Right lobe of liver (tissue), 6 donors: ENCODE results near the gene TRPT1. TPM values are rescaled to one million over a fixed set of nuclear protein-coding genes. Genes with fewer than 3 reads are reported as not detected.

ENCODE experiments used
- ATAC-seq, 4 donors: fragments of 200-7000 bp; cut with Tn5 transposase; one replicate each; pipeline ENCODE4 v1.9.1; 2020; ENCODE audit warnings: mild to moderate bottlenecking in 4 of 4, moderate library complexity in 4 of 4
- DNase-seq, 3 donors: peaks; one replicate each; pipeline ENCODE4 v3.0.0-alpha.2; 2020
- H3K27ac ChIP-seq, 3 donors: fragments of 200-600 bp; one replicate each; pipeline ENCODE4 v1.8.0; 2022
- H3K27me3 ChIP-seq, 2 donors: fragments of 200-600 bp; one replicate each; pipeline ENCODE4 v1.8.0; 2022
- H3K36me3 ChIP-seq, 4 donors: fragments of 200-600 bp; sonication (generic) in 1 of 4; one replicate each; pipeline versions ENCODE4 v1.5.1 to v1.8.0; 2017 to 2022; ENCODE audit warnings: control low read depth in 1 of 4
- H3K4me1 ChIP-seq, 4 donors: fragments of 200-600 bp; sonication (generic) in 1 of 4; one replicate each; pipeline versions ENCODE4 v1.5.1 to v1.8.0; 2017 to 2022; ENCODE audit warnings: control low read depth in 1 of 4
- H3K4me3 ChIP-seq, 3 donors: fragments of 200-600 bp; one replicate each; pipeline ENCODE4 v1.8.0; 2022
- H3K9me3 ChIP-seq, 4 donors: fragments of 200-600 bp; sonication (generic) in 1 of 4; one replicate each; pipeline versions ENCODE4 v1.5.1 to v1.8.0; 2017 to 2022; ENCODE audit warnings: control low read depth in 1 of 4
- CTCF ChIP-seq, 4 donors: fragments of 200-600 bp in 3 of 4; fragments of 450-650 bp in 1 of 4; IDR thresholded peaks; one replicate each; pipeline versions ENCODE4 v1.5.1 to v1.8.0; 2016 to 2022; ENCODE audit warnings: antibody characterized with exemption in 4 of 4, mild to moderate bottlenecking in 2 of 4
- POLR2A ChIP-seq: fragments of 450-650 bp; IDR thresholded peaks from one replicate; pipeline ENCODE4 v1.6.1; 2017; ENCODE audit warnings: antibody characterized with exemption, mild to moderate bottlenecking
- WGBS: methylation state at CpG from one replicate; pipeline ENCODE4 v1.1.6; 2018; ENCODE audit warnings: low coverage, low lambda C conversion rate; ENCODE audit not compliant: insufficient coverage; ENCODE audit errors: missing lambda C conversion rate; 5-methylcytosine and 5-hydroxymethylcytosine counted together
- intact Hi-C, 2 donors: fragments of 100-400 bp; cut with DNase I; formaldehyde crosslinking; loops; one replicate each; pipeline versions ENCODE4 v1.11.2 to v1.14.1; 2022
- total RNA-seq, 6 experiments: library from RNA; depleted of rRNA in 2 of 6; stranded (reverse); fragments of >200 nt in 2 of 6; fragmentation: NEBNext Ultra II Directional in 3 of 6; extraction: Animal tissue kit (Norgen Biotek cat#: 25700) in 3 of 6; gene quantifications; one replicate each; pipeline versions ENCODE4 v1.1.0 to v1.2.4, GENCODE V29; 2016 to 2023
- donor health status: DM: no; HTN: yes; CAD: no.
- donor health status: DM: no; HTN: no; CAD: no.
- donor health status: DM: no; HTN: no; CAD: no.
- donor health status: DM: no; HTN: yes; CAD: no.
- donor health status: DM: no; HTN: yes; CAD: no.

Gene TRPT1
- total RNA-seq, 6 experiments from 2014 or later: 13.5 to 29.6 (median 18.9) TPM

DNA sequence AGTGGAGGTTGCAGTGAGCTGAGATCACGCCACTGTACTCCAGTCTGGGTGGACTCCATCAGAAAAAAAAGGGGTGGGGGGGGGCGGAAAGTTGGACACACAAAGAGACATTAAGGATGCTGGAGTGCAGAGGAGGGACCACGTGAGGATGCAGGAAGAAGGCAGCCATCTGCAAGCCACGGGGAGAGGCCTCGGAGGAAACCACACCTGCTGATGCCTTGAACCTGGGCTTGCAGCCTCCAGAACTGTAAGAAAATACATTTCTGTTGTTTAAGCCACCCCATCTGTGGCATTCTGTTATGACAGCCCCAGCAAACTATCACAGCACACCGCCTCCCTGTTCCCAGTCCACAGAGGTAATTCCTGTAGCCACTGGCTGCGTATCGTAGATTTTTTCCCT is 49.2 kb downstream of the TRPT1 start:
- ATAC-seq: no peak
- WGBS: 86% methylated on average over 5 of the region's 8 CpGs

More for the DNA sequence above, 49.2 kb downstream of the TRPT1 start:
- TF ChIP-seq POLR2A (no peak), CTCF (IDR thresholded peaks at IDR 0.05) (no peak)
- H3K36me3 ChIP-seq: no peaks in the 10 kb centered on the region
- H3K4me1 ChIP-seq: no peaks in the 10 kb centered on the region
- H3K4me3 ChIP-seq: no peak overlapping the region
- no peaks in the 10 kb centered on the region for H3K27me3 ChIP-seq
- no peak overlapping the region for H3K27ac ChIP-seq
- no peaks in the 10 kb centered on the region for H3K9me3 ChIP-seq
- intact Hi-C loops: no loop called here
- no peak for DNase-seq

Other genes starting within 250 kb of the TRPT1 start
- gene OTUB1, start 239.7 kb downstream of the TRPT1 start, total RNA-seq: 10 to 100 TPM; 23.2 to 35.3 (median 24.7) TPM
- under 1 TPM in 1 of 6 experiments, not detected in 5; 0.12 TPM for gene FLRT1, start 190.3 kb downstream of the TRPT1 start, total RNA-seq
- 100 to 1,000 TPM in 1 of 6 experiments, 10 to 100 TPM in 5; 12.3 to 219 (median 27.8) TPM for gene MACROD1, start 60.1 kb downstream of the TRPT1 start, total RNA-seq
- 100 to 1,000 TPM in 1 of 6 experiments, 10 to 100 TPM in 5; 27.6 to 110 (median 59.4) TPM for gene STIP1, start 40.0 kb downstream of the TRPT1 start, total RNA-seq
- gene FERMT3, start 19.5 kb downstream of the TRPT1 start, total RNA-seq: 10 to 100 TPM in 1 of 6 experiments, 1 to 10 TPM in 5; 5.1 to 17.3 (median 8.1) TPM
- 10 to 100 TPM; 23.2 to 46.7 (median 32.1) TPM for gene NUDT22, start 88 bp upstream of the TRPT1 start, total RNA-seq
- gene DNAJC4, start 4.4 kb upstream of the TRPT1 start, total RNA-seq: 10 to 100 TPM; 14.6 to 27.6 (median 21.4) TPM
- gene VEGFB, start 8.4 kb upstream of the TRPT1 start, total RNA-seq: 10 to 100 TPM in 5 of 6 experiments, 1 to 10 TPM in 1; 7.5 to 33.2 (median 16.6) TPM
- 100 to 1,000 TPM in 1 of 6 experiments, 10 to 100 TPM in 5; 49.4 to 108 (median 66.7) TPM for gene FKBP2, start 14.9 kb upstream of the TRPT1 start, total RNA-seq
- gene PPP1R14B, start 20.8 kb upstream of the TRPT1 start, total RNA-seq: 10 to 100 TPM; 34.1 to 90.3 (median 49.7) TPM
- 1 to 10 TPM; 5.4 to 8.0 (median 6.7) TPM for gene PLCB3, start 25.3 kb upstream of the TRPT1 start, total RNA-seq
- 10 to 100 TPM; 22.0 to 53.8 (median 26.0) TPM for gene BAD, start 58.5 kb upstream of the TRPT1 start, total RNA-seq
- gene GPR137, start 59.7 kb upstream of the TRPT1 start, total RNA-seq: 10 to 100 TPM; 13.0 to 21.9 (median 17.8) TPM
- not detected for gene KCNK4, start 65.1 kb upstream of the TRPT1 start, total RNA-seq
- not detected for gene CATSPERZ, start 74.2 kb upstream of the TRPT1 start, total RNA-seq
- 10 to 100 TPM; 28.5 to 82.6 (median 47.7) TPM for gene ESRRA, start 79.3 kb upstream of the TRPT1 start, total RNA-seq
- gene TRMT112, start 91.4 kb upstream of the TRPT1 start, total RNA-seq: 100 to 1,000 TPM in 2 of 6 experiments, 10 to 100 TPM in 4; 58.0 to 122 (median 85.3) TPM
- gene PRDX5, start 91.9 kb upstream of the TRPT1 start, total RNA-seq: 100 to 1,000 TPM in 2 of 6 experiments, 10 to 100 TPM in 4; 84.0 to 172 (median 89.3) TPM
- gene CCDC88B, start 114.0 kb upstream of the TRPT1 start, total RNA-seq: 10 to 100 TPM in 1 of 6 experiments, 1 to 10 TPM in 5; 2.4 to 10.6 (median 4.9) TPM
- 10 to 100 TPM in 3 of 6 experiments, 1 to 10 TPM in 3; 6.6 to 17.9 (median 10.3) TPM for gene RPS6KA4, start 133.0 kb upstream of the TRPT1 start, total RNA-seq